Measurements from ENCODE around the gene TRAF3.

The TRAF3 gene

DNA sequence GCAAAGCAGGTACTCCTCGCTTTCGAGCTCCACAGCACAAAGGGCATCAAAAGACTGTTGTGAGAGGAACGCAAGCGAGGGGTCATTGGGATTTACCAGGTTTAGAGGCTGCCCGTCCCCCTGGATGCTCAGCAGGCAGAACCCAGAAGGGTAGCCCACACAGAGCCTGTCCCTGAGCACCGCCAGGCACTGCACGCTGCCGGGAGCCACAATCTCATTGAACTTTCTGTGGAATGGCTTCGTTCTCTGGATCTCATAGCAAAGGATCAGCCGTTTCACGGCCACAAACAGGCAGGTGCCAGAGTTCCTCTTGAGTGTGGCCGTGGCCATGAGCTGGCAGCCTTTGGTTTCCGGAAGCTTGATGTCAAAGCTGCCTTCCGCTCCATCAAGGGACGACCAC is 166.7 kb downstream of the TRAF3 start:
- Mint-ChIP-seq H3K9me3 (no peaks in the 10 kb centered on the region), H3K27me3 (no peaks in the 10 kb centered on the region), H3K36me3 (peaks cover 45 to 69% of the 10 kb centered on the region in 2 donors), H3K4me3 (no peak overlapping the region), H3K27ac (no peak overlapping the region), H3K4me1 (peaks cover 4 to 5% of the 10 kb centered on the region in 2 donors)
- DNase-seq (no peak), ATAC-seq (replicated peaks) (no peak)

DNA sequence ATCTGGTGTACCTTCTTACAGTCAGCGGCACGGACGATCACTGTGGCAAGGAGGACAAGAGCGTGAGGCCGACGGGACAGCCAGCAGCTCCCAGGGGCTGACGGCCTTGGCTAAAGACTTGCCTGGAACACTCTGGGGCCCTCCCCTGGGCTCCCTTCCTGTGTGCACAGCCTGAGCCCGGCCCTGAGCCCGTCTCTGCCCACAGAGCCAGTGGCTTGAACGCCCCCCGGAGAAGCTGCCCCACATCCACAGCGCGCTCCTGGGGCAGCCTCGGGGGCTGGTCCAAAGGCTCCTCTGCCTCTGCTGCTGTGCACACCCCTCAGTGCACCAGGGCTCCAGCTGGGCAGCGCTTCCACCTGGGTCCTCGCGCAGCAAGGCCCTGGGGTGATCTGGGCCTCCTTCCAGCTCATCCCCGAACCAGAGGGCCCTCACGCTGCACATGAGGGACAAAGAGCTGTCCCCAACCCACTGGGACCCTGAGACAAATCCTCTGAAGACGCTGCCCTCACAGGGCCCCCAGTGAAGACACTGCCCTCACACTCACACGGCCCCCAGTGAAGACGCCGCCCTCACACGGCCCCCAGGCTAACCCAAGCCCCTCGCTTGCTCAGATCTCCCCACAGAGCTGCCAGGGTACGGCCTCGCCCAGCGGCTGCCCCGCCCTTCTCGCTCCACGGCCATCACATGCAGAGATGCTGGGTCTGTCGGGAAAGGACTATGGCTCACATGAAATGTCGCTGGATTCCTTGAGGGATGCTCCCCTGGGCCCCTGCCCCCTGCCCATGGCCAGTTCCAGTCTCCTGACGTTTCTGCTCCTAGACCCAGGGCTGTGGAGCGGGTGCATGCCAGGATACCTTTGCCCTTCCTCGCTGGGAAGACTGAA is 167.4 kb downstream of the TRAF3 start:
- H3K4me1 Mint-ChIP-seq = peaks cover 11 to 12% of the 10 kb centered on the region in 2 donors
- no peaks in the 10 kb centered on the region for H3K27me3 Mint-ChIP-seq
- DNase-seq (no peak), ATAC-seq (replicated peaks) (no peak)
- peaks cover 41 to 69% of the 10 kb centered on the region in 2 donors for H3K36me3 Mint-ChIP-seq
- H3K4me3 Mint-ChIP-seq = no peak overlapping the region
- H3K27ac Mint-ChIP-seq = no peak overlapping the region
- H3K9me3 Mint-ChIP-seq = no peaks in the 10 kb centered on the region

DNA sequence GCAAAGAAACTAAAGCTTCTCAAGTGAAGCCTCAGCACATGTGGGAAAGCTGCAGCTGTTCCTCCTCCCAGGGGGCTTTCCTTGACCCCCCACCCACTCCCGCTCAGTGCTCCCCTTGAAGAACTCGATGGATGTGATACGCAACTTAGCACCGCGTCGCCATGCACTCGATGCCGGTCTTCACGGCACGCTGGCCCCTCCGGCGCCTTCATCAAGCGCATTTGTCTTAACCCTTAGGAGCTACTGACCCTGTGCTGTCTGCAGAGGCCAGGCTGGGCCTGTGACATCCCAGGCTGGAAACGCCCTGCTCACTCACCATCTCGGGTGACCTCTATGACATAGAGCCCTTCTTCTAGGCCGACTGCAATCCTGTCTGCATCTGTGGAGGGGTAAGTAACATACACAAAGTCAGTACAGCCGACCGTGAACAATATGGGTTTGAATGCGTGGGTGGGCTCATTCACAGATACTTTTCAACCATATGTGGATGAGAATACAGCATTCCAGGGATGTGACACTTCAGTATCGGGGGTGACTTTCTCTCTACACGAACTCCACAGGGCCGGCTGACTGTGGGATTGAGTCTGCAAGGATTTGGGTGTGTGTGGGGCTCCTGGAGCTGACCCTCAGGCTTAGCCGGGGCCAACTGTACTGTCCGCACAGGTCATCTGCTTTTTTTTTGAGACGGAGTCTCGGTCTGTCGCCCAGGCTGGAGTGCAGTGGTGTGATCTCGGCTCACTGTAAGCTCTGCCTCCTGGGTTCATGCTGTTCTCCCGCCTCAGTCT is 168.3 kb downstream of the TRAF3 start:
- ATAC-seq (replicated peaks) = no peak
- Mint-ChIP-seq H3K9me3 (no peaks in the 10 kb centered on the region), H3K36me3 (peaks cover 42 to 71% of the 10 kb centered on the region in 2 donors), H3K4me3 (no peak overlapping the region), H3K27ac (peak overlapping the region; percentile 53), H3K27me3 (no peaks in the 10 kb centered on the region), H3K4me1 (peaks cover 13 to 16% of the 10 kb centered on the region in 2 donors)
- DNase-seq = no peak

DNA sequence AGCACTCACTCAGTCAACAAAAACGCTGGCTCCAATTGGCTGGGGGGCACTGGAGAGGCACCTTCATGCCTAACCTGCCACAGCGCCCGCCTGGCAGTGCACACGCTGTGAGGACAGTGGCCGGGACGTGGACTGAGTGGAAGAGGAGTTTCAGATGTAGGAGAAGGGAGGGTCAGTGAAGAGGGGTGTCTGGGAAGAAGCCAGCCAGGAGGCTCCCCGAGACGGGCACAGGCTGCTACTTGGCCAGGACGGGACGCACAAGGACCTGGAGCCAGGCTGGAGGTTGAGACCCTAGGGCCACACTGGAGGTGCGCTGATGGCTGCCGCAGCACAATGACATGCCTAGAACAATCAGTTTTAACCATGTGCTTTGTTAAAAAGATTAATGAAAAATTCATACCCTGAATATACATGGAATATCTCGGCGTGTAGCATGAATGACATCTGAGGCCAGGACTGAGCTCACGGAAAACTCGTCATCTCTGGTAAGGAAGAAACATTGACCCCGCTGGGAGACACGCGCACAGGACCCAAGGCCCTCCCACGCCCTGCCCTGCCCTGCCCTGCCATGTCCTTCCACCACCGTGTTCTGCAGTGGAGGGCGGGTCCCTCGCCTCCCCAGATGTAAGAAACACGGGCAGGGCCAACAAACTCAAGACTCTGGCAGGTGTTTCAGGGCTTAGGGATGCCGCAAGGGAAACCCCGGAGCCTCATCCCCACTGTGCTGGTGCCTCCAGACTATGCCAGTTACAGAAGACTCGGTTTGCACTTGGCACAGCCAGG is 170.3 kb downstream of the TRAF3 start:
- no peaks in the 10 kb centered on the region for H3K9me3 Mint-ChIP-seq
- H3K27ac Mint-ChIP-seq = peak overlapping the region; percentile 31
- no peaks in the 10 kb centered on the region for H3K27me3 Mint-ChIP-seq
- peaks cover 51 to 67% of the 10 kb centered on the region in 2 donors for H3K36me3 Mint-ChIP-seq
- peaks cover 13 to 16% of the 10 kb centered on the region in 2 donors for H3K4me1 Mint-ChIP-seq
- H3K4me3 Mint-ChIP-seq = no peak overlapping the region
- ATAC-seq (replicated peaks) (no peak), DNase-seq (no peak)

DNA sequence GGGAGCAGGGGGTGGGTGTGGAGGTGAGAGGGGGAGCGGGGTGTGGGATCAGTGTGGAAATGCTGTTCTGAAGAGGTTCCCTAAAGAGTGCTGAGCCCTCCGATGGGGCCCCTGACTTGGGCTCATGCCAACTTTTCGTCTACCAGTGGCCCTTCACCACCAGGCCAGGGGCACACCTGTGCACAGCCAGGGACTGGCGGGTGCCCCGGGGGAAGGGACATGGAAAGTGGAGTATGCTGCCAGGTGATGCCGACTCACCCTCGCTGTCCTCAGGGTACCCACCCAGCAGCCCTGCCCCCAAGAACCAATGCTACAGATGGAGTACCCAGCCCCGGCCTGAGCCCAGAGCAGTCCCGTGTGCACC is 171.4 kb downstream of the TRAF3 start:
- no peak for DNase-seq
- Mint-ChIP-seq H3K4me1 (peaks cover 13 to 16% of the 10 kb centered on the region in 2 donors), H3K27me3 (no peaks in the 10 kb centered on the region), H3K36me3 (peaks cover 52 to 72% of the 10 kb centered on the region in 2 donors), H3K27ac (peak overlapping the region; percentile 91), H3K9me3 (no peaks in the 10 kb centered on the region), H3K4me3 (peak overlapping the region; percentile 43 to 46)
- ATAC-seq (replicated peaks) = no peak

DNA sequence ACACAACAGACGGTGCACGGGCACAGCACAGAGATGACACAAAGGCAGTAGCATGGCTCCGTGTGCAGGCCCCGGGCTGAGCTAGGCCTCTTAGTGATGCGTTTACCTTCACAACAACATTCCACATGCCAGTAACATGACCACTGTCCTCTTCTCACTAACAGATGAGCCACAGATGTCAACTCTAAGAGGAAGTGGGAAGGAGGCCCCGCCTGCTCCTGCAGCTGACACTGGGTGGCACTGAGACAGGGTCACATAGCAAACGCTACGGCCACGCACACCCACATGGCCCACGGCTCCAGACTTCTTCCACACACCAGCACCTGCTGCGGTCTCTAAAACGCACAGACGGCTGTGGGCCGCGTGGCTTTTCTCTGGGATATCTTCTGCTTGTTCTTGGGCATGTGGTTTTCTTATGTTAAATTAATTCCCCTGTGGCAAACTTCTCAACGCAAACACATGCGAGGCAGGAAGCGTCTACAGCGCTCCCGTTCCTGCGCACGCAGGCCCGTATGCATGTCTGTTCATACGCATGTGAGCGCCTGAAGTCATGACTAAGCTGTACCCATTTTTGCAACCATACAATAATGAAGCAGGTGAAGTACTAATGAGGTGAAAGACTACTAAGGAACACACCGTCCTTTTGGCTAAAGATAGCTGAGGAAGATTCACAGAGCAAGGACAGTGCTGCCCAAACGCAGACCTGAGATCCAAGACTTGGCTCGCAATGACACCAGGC is 172.0 kb downstream of the TRAF3 start:
- Mint-ChIP-seq H3K4me1 (peaks cover 13 to 16% of the 10 kb centered on the region in 2 donors), H3K27ac (peak overlapping the region; percentile 91), H3K27me3 (no peaks in the 10 kb centered on the region), H3K36me3 (peaks cover 48 to 68% of the 10 kb centered on the region in 2 donors), H3K4me3 (peak overlapping the region; percentile 43 to 46), H3K9me3 (no peaks in the 10 kb centered on the region)
- DNase-seq (peak; percentile 66), ATAC-seq (replicated peaks) (peak; percentile 95 to 97)

DNA sequence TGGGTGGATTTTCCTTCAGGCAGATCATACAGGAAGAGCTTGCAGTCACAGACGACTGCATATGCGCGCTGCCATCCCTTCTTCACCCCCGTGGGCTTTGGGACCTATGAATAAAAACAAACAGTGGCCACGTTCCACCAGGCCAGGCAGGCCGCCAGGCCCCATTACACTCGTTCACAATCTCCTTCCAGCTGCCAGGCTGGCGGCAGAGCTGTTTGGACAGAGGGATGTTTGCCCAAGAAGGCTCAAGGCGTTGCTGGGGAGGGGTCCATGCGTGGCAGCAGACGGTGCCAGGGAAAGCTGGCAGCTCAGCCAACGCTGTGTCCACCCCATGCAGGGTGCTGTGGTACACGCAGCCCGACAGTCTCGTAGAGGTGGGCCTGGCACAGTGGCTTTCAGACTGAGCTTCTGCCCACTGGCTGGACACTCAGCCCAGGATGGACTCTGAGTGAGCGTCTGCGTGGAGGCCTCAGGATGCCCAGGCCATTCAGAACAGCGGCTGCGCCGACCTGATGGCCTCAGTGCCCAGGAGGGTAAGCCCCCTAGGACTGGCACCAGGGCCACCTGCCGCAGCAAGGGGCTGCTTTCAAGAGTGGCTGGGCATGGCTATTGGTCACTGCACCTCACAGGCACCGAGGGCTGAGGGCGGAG is 172.7 kb downstream of the TRAF3 start:
- H3K27ac Mint-ChIP-seq = peak overlapping the region; percentile 91
- ATAC-seq (replicated peaks) = no peak
- no peak for DNase-seq
- no peaks in the 10 kb centered on the region for H3K9me3 Mint-ChIP-seq
- no peaks in the 10 kb centered on the region for H3K27me3 Mint-ChIP-seq
- no peak overlapping the region for H3K4me3 Mint-ChIP-seq
- H3K36me3 Mint-ChIP-seq = peaks cover 45 to 71% of the 10 kb centered on the region in 2 donors
- peaks cover 13 to 16% of the 10 kb centered on the region in 2 donors for H3K4me1 Mint-ChIP-seq

DNA sequence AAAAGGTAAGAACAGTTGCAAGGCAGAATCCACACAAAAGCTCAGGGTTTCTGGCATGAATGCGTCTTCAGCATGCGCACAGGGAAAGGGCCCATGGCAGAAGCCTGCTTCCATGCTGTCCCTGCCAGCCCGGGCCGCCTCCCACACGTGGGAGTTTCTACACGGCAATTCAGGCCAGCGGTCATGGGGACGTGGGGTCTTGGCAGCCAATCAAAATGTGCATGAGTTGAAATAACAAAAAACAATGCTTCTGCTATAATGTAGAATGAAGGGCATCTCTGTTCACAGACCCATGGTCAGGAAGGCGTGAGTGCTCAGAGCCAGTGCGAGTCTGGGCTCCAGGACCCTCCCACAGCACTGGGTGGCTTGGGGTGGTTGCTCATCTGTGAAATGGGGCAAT is 173.8 kb downstream of the TRAF3 start:
- ATAC-seq (replicated peaks) = no peak
- Mint-ChIP-seq H3K36me3 (peaks cover 44 to 68% of the 10 kb centered on the region in 2 donors), H3K4me3 (no peak overlapping the region), H3K4me1 (peaks cover 13 to 16% of the 10 kb centered on the region in 2 donors), H3K9me3 (no peaks in the 10 kb centered on the region), H3K27me3 (no peaks in the 10 kb centered on the region), H3K27ac (no peak overlapping the region)
- no peak for DNase-seq

DNA sequence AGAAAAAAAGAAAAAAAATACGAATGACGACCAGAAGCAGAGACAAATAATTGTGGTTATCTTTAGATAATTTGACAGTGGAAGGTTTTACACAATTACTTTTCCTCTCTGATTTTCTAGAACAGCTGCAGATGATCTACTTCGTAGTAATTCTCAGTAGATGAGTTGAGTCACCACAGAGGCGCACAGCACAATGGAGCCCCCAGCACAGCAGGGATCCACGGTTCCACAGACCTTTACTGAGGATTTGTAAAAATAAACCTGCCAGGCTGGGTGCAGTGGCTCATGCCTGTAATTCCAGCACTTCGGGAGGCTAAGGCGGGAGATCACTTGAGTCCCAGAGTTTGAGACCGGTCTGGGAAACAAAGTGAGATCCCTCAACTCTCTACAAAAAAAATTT is 174.6 kb downstream of the TRAF3 start:
- DNase-seq = no peak
- no peak overlapping the region for H3K27ac Mint-ChIP-seq
- H3K4me3 Mint-ChIP-seq = no peak overlapping the region
- no peak for ATAC-seq (replicated peaks)
- H3K9me3 Mint-ChIP-seq = no peaks in the 10 kb centered on the region
- peaks cover 13 to 16% of the 10 kb centered on the region in 2 donors for H3K4me1 Mint-ChIP-seq
- H3K36me3 Mint-ChIP-seq = peaks cover 45 to 72% of the 10 kb centered on the region in 2 donors
- no peaks in the 10 kb centered on the region for H3K27me3 Mint-ChIP-seq

DNA sequence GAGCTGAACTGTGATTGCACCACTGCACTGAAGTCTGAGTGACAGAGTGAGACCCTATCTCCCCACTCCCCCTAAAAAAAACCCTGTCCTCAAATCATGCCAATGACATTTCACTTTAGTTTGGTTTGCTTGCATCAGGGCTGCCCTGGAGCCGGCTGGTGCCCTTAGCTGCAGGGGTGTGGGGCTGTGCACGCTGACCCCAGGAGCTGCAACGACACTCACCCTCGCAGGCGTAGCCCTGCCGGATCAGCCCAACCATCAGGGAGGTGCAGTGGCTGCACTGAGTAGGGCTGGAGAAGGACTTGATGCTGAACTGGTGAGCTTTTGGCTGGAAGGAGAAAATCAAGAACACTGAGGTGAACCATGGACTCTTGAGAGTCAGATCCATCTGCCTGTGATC is 175.0 kb downstream of the TRAF3 start:
- no peak for DNase-seq
- no peak for ATAC-seq (replicated peaks)
- Mint-ChIP-seq H3K4me1 (peaks cover 13 to 16% of the 10 kb centered on the region in 2 donors), H3K4me3 (no peak overlapping the region), H3K9me3 (no peaks in the 10 kb centered on the region), H3K27ac (peak overlapping the region; percentile 51), H3K27me3 (no peaks in the 10 kb centered on the region), H3K36me3 (peaks cover 45 to 71% of the 10 kb centered on the region in 2 donors)

DNA sequence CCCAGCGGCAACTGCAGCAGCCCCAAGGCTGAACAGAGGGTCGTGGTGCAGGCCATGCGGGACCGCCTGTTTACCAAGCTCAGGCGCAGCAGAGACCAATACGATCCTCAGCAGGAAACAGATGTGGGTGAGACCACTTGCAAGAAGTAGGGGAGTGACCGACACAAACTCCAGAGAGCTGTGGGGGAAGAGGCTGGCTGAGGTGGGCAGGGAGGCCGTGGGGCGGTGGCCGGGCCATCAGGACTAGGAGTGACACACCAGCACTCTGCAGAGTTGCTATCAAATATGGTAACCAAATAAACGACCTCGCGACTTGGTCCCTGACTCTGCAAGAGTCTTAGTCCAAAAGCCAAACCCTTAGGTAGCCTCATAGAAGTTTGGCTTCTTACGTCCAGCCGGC is 175.9 kb downstream of the TRAF3 start:
- Mint-ChIP-seq H3K27me3 (no peaks in the 10 kb centered on the region), H3K27ac (no peak overlapping the region), H3K4me1 (peaks cover 13 to 16% of the 10 kb centered on the region in 2 donors), H3K36me3 (peaks cover 52 to 73% of the 10 kb centered on the region in 2 donors), H3K4me3 (no peak overlapping the region), H3K9me3 (no peaks in the 10 kb centered on the region)
- DNase-seq = no peak
- no peak for ATAC-seq (replicated peaks)

DNA sequence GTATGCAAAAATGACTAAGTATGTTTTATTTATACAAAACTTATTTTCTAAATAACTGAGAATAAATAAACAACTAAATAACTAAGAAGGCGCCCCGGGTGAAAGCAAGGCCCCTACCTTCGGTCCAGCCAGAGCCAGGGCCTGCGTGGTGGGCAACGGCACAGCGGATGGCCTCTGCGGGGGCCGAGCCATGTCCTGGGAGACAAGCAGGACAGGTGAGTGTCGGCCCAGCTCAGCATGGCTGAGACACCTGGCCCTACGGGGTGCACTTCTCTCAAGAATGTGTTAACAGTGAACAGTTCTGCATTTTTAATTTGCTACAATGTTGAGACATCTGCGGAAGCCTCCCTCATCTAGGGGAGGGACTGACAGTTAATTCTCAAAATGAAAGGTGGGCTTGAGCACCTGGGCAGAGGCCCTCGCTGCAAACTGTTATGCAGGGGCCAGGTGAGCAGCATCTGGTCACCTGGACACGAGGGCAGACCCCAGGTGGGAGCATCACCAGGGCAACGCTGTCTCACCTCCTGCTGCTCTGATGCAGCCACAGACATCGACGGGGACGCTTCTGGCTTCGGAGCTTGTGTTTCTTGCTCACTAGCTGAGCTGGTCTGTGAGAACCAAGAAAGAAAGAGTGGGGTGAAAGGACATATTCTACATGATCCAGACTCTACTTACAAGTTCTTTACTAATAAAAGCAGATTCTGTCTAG is 177.0 kb downstream of the TRAF3 start:
- Mint-ChIP-seq H3K27ac (no peak overlapping the region), H3K4me3 (no peak overlapping the region), H3K4me1 (peaks cover 7 to 9% of the 10 kb centered on the region in 2 donors), H3K9me3 (no peaks in the 10 kb centered on the region), H3K36me3 (peaks cover 51 to 74% of the 10 kb centered on the region in 2 donors), H3K27me3 (no peaks in the 10 kb centered on the region)
- DNase-seq (no peak), ATAC-seq (replicated peaks) (no peak)
